ENCODE data around the gene CACNA1E. TPM values are rescaled to one million over a fixed set of nuclear protein-coding genes. Genes with fewer than 3 reads are reported as not detected.

The CACNA1E gene
- total and polyA plus RNA-seq, 10 donors, result 0.02 to 6.1 (median 1.2) TPM

GRCh38 chr1:181607524-181607923 lies 124.2 kb downstream of the CACNA1E start:
- WGBS, 5 donors, result 74 to 86% (median 82%) methylated on average over 3 of the region's 3 CpGs
- H3K36me3 ChIP-seq, result no peaks in the 10 kb centered on the region
- no peak for TF ChIP-seq POLR2AphosphoS5 (IDR thresholded peaks at IDR 0.05)
- TF ChIP-seq CTCF (IDR thresholded peaks at IDR 0.05 in 8 of 11, conservative IDR thresholded peaks at IDR 0.05 in 3 of 11), result no peak
- no peak for TF ChIP-seq POLR2A (IDR thresholded peaks at IDR 0.05)
- intact Hi-C loops (cut with DNase I; ENCODE audit: low total_unique reads), result no loop called here
- H3K4me1 ChIP-seq, result no peaks in the 10 kb centered on the region
- no peaks in the 10 kb centered on the region for H3K27me3 ChIP-seq (replicated peaks in 1 of 7)
- H3K4me3 ChIP-seq, result no peak overlapping the region
- no peaks in the 10 kb centered on the region for H3K9me3 ChIP-seq
- no peak overlapping the region for H3K27ac ChIP-seq
- no peak for DNase-seq

- no peaks in the 10 kb centered on the region for H3K27me3 ChIP-seq (replicated peaks in 1 of 7)
- H3K4me3 ChIP-seq, result no peak overlapping the region
- H3K9me3 ChIP-seq, result peaks cover 0 to under 1% (median under 1%) of the 10 kb centered on the region in 8 donors
- H3K36me3 ChIP-seq, result no peaks in the 10 kb centered on the region
- WGBS, 5 donors, result 79 to 90% (median 83%) methylated on average over 4 of the region's 4 CpGs
- TF ChIP-seq CTCF (IDR thresholded peaks at IDR 0.05 in 8 of 11, conservative IDR thresholded peaks at IDR 0.05 in 3 of 11), result no peak
- TF ChIP-seq POLR2AphosphoS5 (IDR thresholded peaks at IDR 0.05), result no peak
- TF ChIP-seq POLR2A (IDR thresholded peaks at IDR 0.05), result no peak
- H3K4me1 ChIP-seq, result no peaks in the 10 kb centered on the region
- no peak for DNase-seq
- intact Hi-C loops (cut with DNase I; ENCODE audit: low total_unique reads), result no loop called here
- H3K27ac ChIP-seq, result no peak overlapping the region
Measured at GRCh38 chr1:181608386-181608785, 125.1 kb downstream of the CACNA1E start.

- DNase-seq, result no peak
- intact Hi-C loops (cut with DNase I; ENCODE audit: low total_unique reads), result no loop called here
Measured at GRCh38 chr1:181608948-181609347, 125.6 kb downstream of the CACNA1E start.

GRCh38 chr1:181612100-181612499 lies 128.8 kb downstream of the CACNA1E start:
- H3K27ac ChIP-seq, result no peak overlapping the region
- no peaks in the 10 kb centered on the region for H3K4me1 ChIP-seq
- intact Hi-C loops (cut with DNase I; ENCODE audit: low total_unique reads), result no loop called here
- no peak for TF ChIP-seq POLR2AphosphoS5 (IDR thresholded peaks at IDR 0.05)
- no peak for TF ChIP-seq POLR2A (IDR thresholded peaks at IDR 0.05)
- TF ChIP-seq CTCF (IDR thresholded peaks at IDR 0.05 in 8 of 11, conservative IDR thresholded peaks at IDR 0.05 in 3 of 11), result no peak
- no peaks in the 10 kb centered on the region for H3K36me3 ChIP-seq
- WGBS, 5 donors, result 81 to 92% (median 83%) methylated on average over 3 of the region's 3 CpGs
- H3K9me3 ChIP-seq, result peaks cover 0 to 13% (median 7%) of the 10 kb centered on the region in 8 donors
- no peaks in the 10 kb centered on the region for H3K27me3 ChIP-seq (replicated peaks in 1 of 7)
- DNase-seq, result no peak
- H3K4me3 ChIP-seq, result no peak overlapping the region

More at GRCh38 chr1:181608948-181609347, 125.6 kb downstream of the CACNA1E start:
- Histone ChIP-seq H3K9me3 (peaks cover 0 to 6% (median 6%) of the 10 kb centered on the region in 8 donors), H3K36me3 (no peaks in the 10 kb centered on the region), H3K4me1 (no peaks in the 10 kb centered on the region), H3K27me3 (replicated peaks in 1 of 7) (no peaks in the 10 kb centered on the region), H3K27ac (no peak overlapping the region), H3K4me3 (no peak overlapping the region)
- TF ChIP-seq CTCF (IDR thresholded peaks at IDR 0.05 in 8 of 11, conservative IDR thresholded peaks at IDR 0.05 in 3 of 11) (no peak), POLR2AphosphoS5 (IDR thresholded peaks at IDR 0.05) (no peak), POLR2A (IDR thresholded peaks at IDR 0.05) (no peak)
- WGBS, 5 donors, result 47 to 56% (median 49%) methylated on average over 4 of the region's 4 CpGs

All from spleen (tissue), 11 donors.